Neural cell (in vitro differentiated cells): ENCODE data around the gene LRRC2. TPM values are rescaled to one million over a fixed set of nuclear protein-coding genes. Genes with fewer than 3 reads are reported as not detected.

Experiments
- H2AFZ ChIP-seq: fragments of 200-600, 300-800 bp; sonication (generic), shearing (Covaris generic); 2 replicates; pipeline ENCODE4 v1.6.0; 2014; ENCODE audit warnings: low read depth, mild to moderate bottlenecking, antibody characterized with exemption, low read length, moderate library complexity
- H3F3A ChIP-seq: fragments of 200-600 bp; shearing (Covaris generic); 2 replicates; pipeline ENCODE4 v1.6.1; 2016; ENCODE audit warnings: mild to moderate bottlenecking, moderate library complexity, mixed read lengths, antibody characterized with exemption, low read length; ENCODE audit not compliant: insufficient read depth, poor library complexity, severe bottlenecking
- H3K27ac ChIP-seq: fragments of 200-600, 300-800 bp; sonication (generic), shearing (Covaris generic); 2 replicates; pipeline ENCODE4 v1.5.1; 2014; ENCODE audit warnings: mild to moderate bottlenecking, low read length, moderate library complexity
- H3K27me3 ChIP-seq: fragments of 300-800, 200-600 bp; sonication (generic), shearing (Covaris generic); 2 replicates; pipeline ENCODE4 v1.6.0; 2014; ENCODE audit warnings: mild to moderate bottlenecking, low read depth, low read length, moderate library complexity; ENCODE audit not compliant: insufficient read depth
- H3K36me3 ChIP-seq: fragments of 300-800, 200-600 bp; sonication (generic), shearing (Covaris generic); 2 replicates; pipeline ENCODE4 v1.5.1; 2014; ENCODE audit warnings: mild to moderate bottlenecking, antibody characterized with exemption, low read length, moderate library complexity; ENCODE audit not compliant: insufficient read depth
- H3K4me2 ChIP-seq: fragments of 300-800, 200-600 bp; sonication (generic), shearing (Covaris generic); 2 replicates; pipeline ENCODE4 v1.6.0; 2014; ENCODE audit warnings: mild to moderate bottlenecking, low read length
- H3K4me3 ChIP-seq: fragments of 300-800, 200-600 bp; sonication (generic), shearing (Covaris generic); 2 replicates; pipeline ENCODE4 v1.5.1; 2014; ENCODE audit warnings: mild to moderate bottlenecking, low read length, moderate library complexity
- H3K79me2 ChIP-seq: fragments of 200-600 bp; shearing (Covaris generic); replicated peaks from 2 replicates; pipeline ENCODE4 v1.6.0; 2014; ENCODE audit warnings: mild to moderate bottlenecking, low read length, moderate library complexity; ENCODE audit not compliant: insufficient read depth
- H3K9ac ChIP-seq: fragments of 300-800, 200-600 bp; sonication (generic), shearing (Covaris generic); 2 replicates; pipeline ENCODE4 v1.6.1; 2016; ENCODE audit warnings: mild to moderate bottlenecking, low read length, mixed read lengths
- H3K9me2 ChIP-seq: fragments of 200-600 bp; shearing (Covaris generic); 2 replicates; pipeline ENCODE4 v1.6.1; 2016; ENCODE audit warnings: mild to moderate bottlenecking, low read length, mixed read lengths; ENCODE audit not compliant: insufficient read depth
- H3K9me3 ChIP-seq: fragments of 200-600, 300-800 bp; sonication (generic), shearing (Covaris generic); 2 replicates; pipeline ENCODE4 v1.6.1; 2016; ENCODE audit warnings: mild to moderate bottlenecking, mixed run types, low read length, moderate library complexity, mixed read lengths
- H4K20me1 ChIP-seq: fragments of 200-600 bp; shearing (Covaris generic); 2 replicates; pipeline ENCODE4 v1.6.1; 2016; ENCODE audit warnings: mild to moderate bottlenecking, mixed run types; ENCODE audit not compliant: insufficient read depth
- CTCF ChIP-seq: fragments of 450-650 bp; IDR thresholded peaks from 2 replicates; pipeline ENCODE4 v1.5.1; 2014; ENCODE audit warnings: antibody characterized with exemption, mild to moderate bottlenecking, moderate library complexity; ENCODE audit not compliant: poor library complexity, severe bottlenecking
- EP300 ChIP-seq: fragments of 450-650 bp; conservative IDR thresholded peaks from 2 replicates; pipeline ENCODE4 v1.6.1; 2014; ENCODE audit warnings: antibody characterized with exemption, mild to moderate bottlenecking, moderate library complexity; ENCODE audit not compliant: poor library complexity, severe bottlenecking
- EZH2 ChIP-seq: fragments of 200-600, 300-800 bp; shearing (Covaris generic), sonication (generic); IDR thresholded peaks from 2 replicates; pipeline ENCODE4 v1.6.1; 2014; ENCODE audit warnings: antibody characterized with exemption, low read length, borderline replicate concordance, mild to moderate bottlenecking; ENCODE audit not compliant: insufficient read depth, poor library complexity, severe bottlenecking
- MXI1 ChIP-seq: fragments of 450-650 bp; conservative IDR thresholded peaks from 2 replicates; pipeline ENCODE4 v1.6.1; 2014; ENCODE audit warnings: antibody characterized with exemption, mild to moderate bottlenecking; ENCODE audit not compliant: poor library complexity, severe bottlenecking
- POLR2AphosphoS5 ChIP-seq: IDR thresholded peaks from 2 replicates; pipeline ENCODE4 v1.6.1; 2012
- RAD21 ChIP-seq: fragments of 450-650 bp; conservative IDR thresholded peaks from 2 replicates; pipeline ENCODE4 v1.6.1; 2014; ENCODE audit warnings: antibody characterized with exemption, mild to moderate bottlenecking, moderate library complexity
- SMC3 ChIP-seq: fragments of 450-650 bp; conservative IDR thresholded peaks from 2 replicates; pipeline ENCODE4 v1.6.1; 2014; ENCODE audit warnings: antibody characterized with exemption, mild to moderate bottlenecking, moderate library complexity; ENCODE audit not compliant: poor library complexity
- TAF1 ChIP-seq: IDR thresholded peaks from 2 replicates; pipeline ENCODE4 v1.6.1; 2012; ENCODE audit warnings: low read depth
- polyA plus RNA-seq: library from polyadenylated mRNA; depleted of rRNA; stranded (reverse); fragments of >200 nt; gene quantifications from 2 replicates; pipeline ENCODE4 v1.2.3, GENCODE V29; 2014
- TF ChIP-seq, protein P1 (sequence below): IDR thresholded peaks from 2 replicates; pipeline ENCODE4 v1.6.1; 2012; ENCODE audit warnings: borderline replicate concordance

Gene LRRC2
- polyA plus RNA-seq, 1 donor from 2014 or later = not detected

- no peaks in the 10 kb centered on the region for H3F3A ChIP-seq
- no peak overlapping the region for H2AFZ ChIP-seq
- no peaks in the 10 kb centered on the region for H3K9me2 ChIP-seq
- no peak for TF ChIP-seq POLR2AphosphoS5
- H3K79me2 ChIP-seq = no peaks in the 10 kb centered on the region
- no peaks in the 10 kb centered on the region for H3K27me3 ChIP-seq
- H3K4me2 ChIP-seq = no peak overlapping the region
- no peaks in the 10 kb centered on the region for H3K9me3 ChIP-seq
- H3K27ac ChIP-seq = no peak overlapping the region
- no peak overlapping the region for H3K9ac ChIP-seq
- H3K36me3 ChIP-seq = no peaks in the 10 kb centered on the region
- no peak overlapping the region for H3K4me3 ChIP-seq
- no peaks in the 10 kb centered on the region for H4K20me1 ChIP-seq
Measured at GRCh38 chr3:46545818-46546630, 20.1 kb downstream of the LRRC2 start.

DNA sequence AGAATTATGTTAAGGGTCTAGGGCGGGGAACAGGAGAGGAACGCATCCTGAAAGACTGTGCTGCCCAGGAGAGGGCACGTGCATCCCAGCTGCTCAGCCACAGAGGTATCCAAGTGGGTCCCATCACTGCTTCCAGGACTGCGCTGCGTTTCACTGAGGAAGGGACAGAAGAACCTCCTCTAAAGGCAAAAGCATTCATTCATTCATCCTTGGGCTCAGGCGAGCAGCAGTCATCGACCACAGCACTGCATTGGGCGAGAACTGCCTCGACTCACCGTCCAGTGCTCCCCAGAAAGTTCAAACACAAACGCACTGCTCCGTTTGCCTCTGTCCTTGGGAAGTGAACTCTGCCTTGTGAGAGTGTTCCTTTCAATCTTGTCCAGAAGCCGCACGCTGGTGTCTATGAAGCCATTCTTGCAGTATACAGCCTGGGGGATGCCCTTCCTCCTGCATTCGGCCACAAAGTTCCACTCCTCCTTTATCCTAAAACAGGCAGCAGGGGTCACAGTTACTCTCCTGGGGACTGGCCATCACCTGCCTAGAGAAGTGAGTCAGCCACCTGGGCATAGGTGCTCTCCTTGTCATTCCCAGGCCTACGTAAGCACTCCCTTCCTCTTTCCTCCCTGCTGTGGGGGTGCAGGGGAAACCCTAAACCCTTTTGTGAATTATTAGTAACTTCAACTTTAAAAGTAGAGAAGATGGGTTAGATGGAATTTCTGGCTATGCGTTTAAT, 21.2 kb downstream of the LRRC2 start:
- no peaks in the 10 kb centered on the region for H3K27me3 ChIP-seq
- TF ChIP-seq SMC3 (no peak), TAF1 (no peak), POLR2AphosphoS5 (no peak), EP300 (no peak), EZH2 (no peak), CTCF (no peak), MXI1 (no peak), RAD21 (no peak)
- H3K9me2 ChIP-seq = no peaks in the 10 kb centered on the region
- no peaks in the 10 kb centered on the region for H3F3A ChIP-seq
- no peak overlapping the region for H3K4me3 ChIP-seq
- H4K20me1 ChIP-seq = no peaks in the 10 kb centered on the region
- no peak overlapping the region for H3K27ac ChIP-seq
- H3K4me2 ChIP-seq = no peak overlapping the region
- no peak overlapping the region for H2AFZ ChIP-seq
- no peaks in the 10 kb centered on the region for H3K36me3 ChIP-seq
- no peaks in the 10 kb centered on the region for H3K79me2 ChIP-seq
- no peak overlapping the region for H3K9ac ChIP-seq
- H3K9me3 ChIP-seq = no peaks in the 10 kb centered on the region

DNA sequence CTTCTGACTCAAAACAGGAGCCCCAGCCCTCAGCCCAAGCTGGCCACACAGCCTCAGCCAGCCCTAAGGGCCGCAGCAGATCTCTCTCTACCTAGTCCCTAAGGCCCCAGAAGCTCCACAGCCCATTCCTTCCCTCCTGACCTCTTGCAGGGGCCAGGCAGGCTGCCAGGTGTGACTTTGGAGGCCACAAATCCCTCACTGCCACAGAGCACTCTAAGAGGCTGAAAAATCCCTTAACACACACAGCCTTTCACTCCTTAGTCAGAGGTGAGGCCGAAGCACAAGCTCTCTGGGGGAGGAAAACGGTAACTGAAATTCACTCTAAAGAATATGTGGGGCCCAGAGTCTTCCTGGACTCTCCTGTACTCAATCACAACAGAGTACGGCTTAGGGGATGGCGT, 23.3 kb downstream of the LRRC2 start:
- Histone ChIP-seq H3K4me2 (no peak overlapping the region), H3K27ac (no peak overlapping the region), H3K9ac (no peak overlapping the region)

More for the DNA sequence above, 23.3 kb downstream of the LRRC2 start:
- Histone ChIP-seq H3K9me2 (no peaks in the 10 kb centered on the region), H2AFZ (no peak overlapping the region), H3K4me3 (no peak overlapping the region), H4K20me1 (no peaks in the 10 kb centered on the region), H3K36me3 (no peaks in the 10 kb centered on the region), H3K79me2 (no peaks in the 10 kb centered on the region), H3F3A (no peaks in the 10 kb centered on the region), H3K27me3 (no peaks in the 10 kb centered on the region), H3K9me3 (no peaks in the 10 kb centered on the region)
- TF ChIP-seq SMC3 (no peak), CTCF (no peak), TAF1 (no peak), EZH2 (no peak), MXI1 (no peak), EP300 (no peak), RAD21 (no peak), POLR2AphosphoS5 (no peak)
- TF ChIP-seq, protein P1, sequence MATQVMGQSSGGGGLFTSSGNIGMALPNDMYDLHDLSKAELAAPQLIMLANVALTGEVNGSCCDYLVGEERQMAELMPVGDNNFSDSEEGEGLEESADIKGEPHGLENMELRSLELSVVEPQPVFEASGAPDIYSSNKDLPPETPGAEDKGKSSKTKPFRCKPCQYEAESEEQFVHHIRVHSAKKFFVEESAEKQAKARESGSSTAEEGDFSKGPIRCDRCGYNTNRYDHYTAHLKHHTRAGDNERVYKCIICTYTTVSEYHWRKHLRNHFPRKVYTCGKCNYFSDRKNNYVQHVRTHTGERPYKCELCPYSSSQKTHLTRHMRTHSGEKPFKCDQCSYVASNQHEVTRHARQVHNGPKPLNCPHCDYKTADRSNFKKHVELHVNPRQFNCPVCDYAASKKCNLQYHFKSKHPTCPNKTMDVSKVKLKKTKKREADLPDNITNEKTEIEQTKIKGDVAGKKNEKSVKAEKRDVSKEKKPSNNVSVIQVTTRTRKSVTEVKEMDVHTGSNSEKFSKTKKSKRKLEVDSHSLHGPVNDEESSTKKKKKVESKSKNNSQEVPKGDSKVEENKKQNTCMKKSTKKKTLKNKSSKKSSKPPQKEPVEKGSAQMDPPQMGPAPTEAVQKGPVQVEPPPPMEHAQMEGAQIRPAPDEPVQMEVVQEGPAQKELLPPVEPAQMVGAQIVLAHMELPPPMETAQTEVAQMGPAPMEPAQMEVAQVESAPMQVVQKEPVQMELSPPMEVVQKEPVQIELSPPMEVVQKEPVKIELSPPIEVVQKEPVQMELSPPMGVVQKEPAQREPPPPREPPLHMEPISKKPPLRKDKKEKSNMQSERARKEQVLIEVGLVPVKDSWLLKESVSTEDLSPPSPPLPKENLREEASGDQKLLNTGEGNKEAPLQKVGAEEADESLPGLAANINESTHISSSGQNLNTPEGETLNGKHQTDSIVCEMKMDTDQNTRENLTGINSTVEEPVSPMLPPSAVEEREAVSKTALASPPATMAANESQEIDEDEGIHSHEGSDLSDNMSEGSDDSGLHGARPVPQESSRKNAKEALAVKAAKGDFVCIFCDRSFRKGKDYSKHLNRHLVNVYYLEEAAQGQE = no peak
